ENCODE measurements around the gene HIBCH.
"Not testable (repeated sequence)": the region's sequence is repeated elsewhere in the genome, so short reads cannot be mapped to it uniquely, and the experiment has no call there.

HIBCH gene

GRCh38 chr2:190336420-190336819 is 16.8 kb upstream of the HIBCH start:
- no peak for DNase-seq
- Histone ChIP-seq H2AK5ac (ENCODE audit: low read length, severe bottlenecking) (no peak overlapping the region), H3K79me1 (replicated peaks; ENCODE audit: low read length, poor library complexity, severe bottlenecking) (no peaks in the 10 kb centered on the region), H3K18ac (ENCODE audit: low read depth in 1 of 2, low read length in 2 of 2) (no peak overlapping the region), H3K9me3 (ENCODE audit: control insufficient read depth, low read length) (no peaks in the 10 kb centered on the region), H2BK12ac (ENCODE audit: low read length in 2 of 2) (no peak overlapping the region), H2BK120ac (ENCODE audit: low read depth, low read length) (no peak overlapping the region), H3K23ac (ENCODE audit: low read length in 2 of 2) (no peak overlapping the region), H3K27ac (ENCODE audit: low read length, poor library complexity, severe bottlenecking) (no peak overlapping the region), H3K27me3 (ENCODE audit: control insufficient read depth in 1 of 2, insufficient read depth in 1 of 2, low read length in 2 of 2) (no peaks in the 10 kb centered on the region), H3K4me1 (ENCODE audit: control insufficient read depth, insufficient read depth, low read depth, low read length) (no peaks in the 10 kb centered on the region), H3K9ac (ENCODE audit: low read length) (no peak overlapping the region), H4K91ac (ENCODE audit: low read length) (no peak overlapping the region), H3K36me3 (ENCODE audit: control insufficient read depth in 1 of 2, insufficient read depth in 2 of 2, low read depth in 1 of 2, low read length in 2 of 2) (no peaks in the 10 kb centered on the region), H3K4me3 (ENCODE audit: insufficient read depth in 1 of 2, low read depth in 1 of 2, low read length in 2 of 2) (no peak overlapping the region), H3K4ac (ENCODE audit: low read depth in 1 of 2, low read length in 2 of 2) (no peak overlapping the region), H3K4me2 (ENCODE audit: low read length, poor library complexity, severe bottlenecking) (no peak overlapping the region), H2BK15ac (ENCODE audit: low read depth, poor library complexity, severe bottlenecking) (no peak overlapping the region), H2BK5ac (ENCODE audit: low read depth, low read length, poor library complexity, severe bottlenecking) (no peak overlapping the region), H3K14ac (ENCODE audit: low read length in 2 of 2) (no peak overlapping the region), H2AFZ (ENCODE audit: low read depth, low read length) (no peak overlapping the region), H4K8ac (ENCODE audit: low read length) (no peak overlapping the region)
- WGBS: 100% methylated on average over 1 of the region's 2 CpGs

GRCh38 chr2:190335584-190335983 is 16.0 kb upstream of the HIBCH start:
- not testable (repeated sequence) for H3K4ac ChIP-seq (ENCODE audit: low read depth in 1 of 2, low read length in 2 of 2); H3K27ac ChIP-seq (ENCODE audit: low read length, poor library complexity, severe bottlenecking); H3K23ac ChIP-seq (ENCODE audit: low read length in 2 of 2); H3K4me1 ChIP-seq (ENCODE audit: control insufficient read depth, insufficient read depth, low read depth, low read length); H2BK15ac ChIP-seq (ENCODE audit: low read depth, poor library complexity, severe bottlenecking); H3K4me2 ChIP-seq (ENCODE audit: low read length, poor library complexity, severe bottlenecking); H3K9me3 ChIP-seq (ENCODE audit: control insufficient read depth, low read length); H3K9ac ChIP-seq (ENCODE audit: low read length); H2BK12ac ChIP-seq (ENCODE audit: low read length in 2 of 2); H3K79me1 ChIP-seq (replicated peaks; ENCODE audit: low read length, poor library complexity, severe bottlenecking); H3K14ac ChIP-seq (ENCODE audit: low read length in 2 of 2); H2AFZ ChIP-seq (ENCODE audit: low read depth, low read length); H2BK120ac ChIP-seq (ENCODE audit: low read depth, low read length); H2BK5ac ChIP-seq (ENCODE audit: low read depth, low read length, poor library complexity, severe bottlenecking); H4K91ac ChIP-seq (ENCODE audit: low read length); H2AK5ac ChIP-seq (ENCODE audit: low read length, severe bottlenecking); H3K18ac ChIP-seq (ENCODE audit: low read depth in 1 of 2, low read length in 2 of 2); H4K8ac ChIP-seq (ENCODE audit: low read length); DNase-seq; H3K27me3 ChIP-seq (ENCODE audit: control insufficient read depth in 1 of 2, insufficient read depth in 1 of 2, low read length in 2 of 2); H3K36me3 ChIP-seq (ENCODE audit: control insufficient read depth in 1 of 2, insufficient read depth in 2 of 2, low read depth in 1 of 2, low read length in 2 of 2); H3K4me3 ChIP-seq (ENCODE audit: insufficient read depth in 1 of 2, low read depth in 1 of 2, low read length in 2 of 2)
- 95% methylated on average over 4 of the region's 4 CpGs for WGBS

DNA sequence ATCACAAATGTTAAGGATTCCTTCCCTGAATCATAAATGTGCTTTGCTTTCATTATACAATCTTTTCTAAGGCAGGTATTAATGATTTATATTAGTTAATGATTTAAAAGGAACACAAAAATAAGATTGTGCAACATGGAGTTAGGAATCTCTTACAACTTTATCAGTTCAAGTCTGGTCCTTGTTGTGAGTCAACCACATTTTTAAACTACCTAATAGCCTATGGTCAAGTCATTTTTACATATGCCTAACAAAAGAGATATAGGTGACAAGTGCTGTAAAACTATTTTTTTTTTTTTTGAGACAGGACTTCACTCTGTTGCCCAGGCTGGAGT is 15.6 kb upstream of the HIBCH start:
- no peak for DNase-seq
- Histone ChIP-seq H2BK120ac (ENCODE audit: low read depth, low read length) (no peak overlapping the region), H3K36me3 (ENCODE audit: control insufficient read depth in 1 of 2, insufficient read depth in 2 of 2, low read depth in 1 of 2, low read length in 2 of 2) (no peaks in the 10 kb centered on the region), H2BK12ac (ENCODE audit: low read length in 2 of 2) (no peak overlapping the region), H3K9me3 (ENCODE audit: control insufficient read depth, low read length) (no peaks in the 10 kb centered on the region), H4K8ac (ENCODE audit: low read length) (no peak overlapping the region), H3K9ac (ENCODE audit: low read length) (no peak overlapping the region), H3K14ac (ENCODE audit: low read length in 2 of 2) (no peak overlapping the region), H3K4ac (ENCODE audit: low read depth in 1 of 2, low read length in 2 of 2) (no peak overlapping the region), H4K91ac (ENCODE audit: low read length) (no peak overlapping the region), H2AFZ (ENCODE audit: low read depth, low read length) (no peak overlapping the region), H3K27ac (ENCODE audit: low read length, poor library complexity, severe bottlenecking) (no peak overlapping the region), H3K27me3 (ENCODE audit: control insufficient read depth in 1 of 2, insufficient read depth in 1 of 2, low read length in 2 of 2) (no peaks in the 10 kb centered on the region), H3K4me1 (ENCODE audit: control insufficient read depth, insufficient read depth, low read depth, low read length) (no peaks in the 10 kb centered on the region), H3K18ac (ENCODE audit: low read depth in 1 of 2, low read length in 2 of 2) (no peak overlapping the region), H3K23ac (ENCODE audit: low read length in 2 of 2) (no peak overlapping the region), H3K4me2 (ENCODE audit: low read length, poor library complexity, severe bottlenecking) (no peak overlapping the region), H2AK5ac (ENCODE audit: low read length, severe bottlenecking) (no peak overlapping the region), H2BK15ac (ENCODE audit: low read depth, poor library complexity, severe bottlenecking) (no peak overlapping the region), H3K79me1 (replicated peaks; ENCODE audit: low read length, poor library complexity, severe bottlenecking) (no peaks in the 10 kb centered on the region), H3K4me3 (ENCODE audit: insufficient read depth in 1 of 2, low read depth in 1 of 2, low read length in 2 of 2) (no peak overlapping the region), H2BK5ac (ENCODE audit: low read depth, low read length, poor library complexity, severe bottlenecking) (no peak overlapping the region)

GRCh38 chr2:190334479-190335224 is 15.0 kb upstream of the HIBCH start:
- Histone ChIP-seq H4K91ac (ENCODE audit: low read length) (no peak overlapping the region), H2BK12ac (ENCODE audit: low read length in 2 of 2) (no peak overlapping the region), H2AK5ac (ENCODE audit: low read length, severe bottlenecking) (no peak overlapping the region), H2AFZ (ENCODE audit: low read depth, low read length) (no peak overlapping the region), H3K4ac (ENCODE audit: low read depth in 1 of 2, low read length in 2 of 2) (no peak overlapping the region), H3K4me2 (ENCODE audit: low read length, poor library complexity, severe bottlenecking) (no peak overlapping the region), H3K23ac (ENCODE audit: low read length in 2 of 2) (no peak overlapping the region), H3K4me3 (ENCODE audit: insufficient read depth in 1 of 2, low read depth in 1 of 2, low read length in 2 of 2) (no peak overlapping the region), H3K27me3 (ENCODE audit: control insufficient read depth in 1 of 2, insufficient read depth in 1 of 2, low read length in 2 of 2) (no peaks in the 10 kb centered on the region), H3K18ac (ENCODE audit: low read depth in 1 of 2, low read length in 2 of 2) (no peak overlapping the region), H3K9ac (ENCODE audit: low read length) (no peak overlapping the region), H4K8ac (ENCODE audit: low read length) (no peak overlapping the region), H3K36me3 (ENCODE audit: control insufficient read depth in 1 of 2, insufficient read depth in 2 of 2, low read depth in 1 of 2, low read length in 2 of 2) (no peaks in the 10 kb centered on the region), H3K14ac (ENCODE audit: low read length in 2 of 2) (no peak overlapping the region), H2BK5ac (ENCODE audit: low read depth, low read length, poor library complexity, severe bottlenecking) (no peak overlapping the region), H3K79me1 (replicated peaks; ENCODE audit: low read length, poor library complexity, severe bottlenecking) (no peaks in the 10 kb centered on the region), H2BK120ac (ENCODE audit: low read depth, low read length) (no peak overlapping the region), H3K4me1 (ENCODE audit: control insufficient read depth, insufficient read depth, low read depth, low read length) (no peaks in the 10 kb centered on the region), H3K27ac (ENCODE audit: low read length, poor library complexity, severe bottlenecking) (no peak overlapping the region), H2BK15ac (ENCODE audit: low read depth, poor library complexity, severe bottlenecking) (no peak overlapping the region), H3K9me3 (ENCODE audit: control insufficient read depth, low read length) (no peaks in the 10 kb centered on the region)
- no peak for DNase-seq
- WGBS: 66% methylated on average over 6 of the region's 8 CpGs

Data from mesenchymal stem cell (in vitro differentiated cells and primary cell).